Measurements from ENCODE around the gene EP400.

Gene EP400

GRCh38 chr12:132125736-132126135, 176.0 kb downstream of the EP400 start (continued):
- TF ChIP-seq, protein P1, sequence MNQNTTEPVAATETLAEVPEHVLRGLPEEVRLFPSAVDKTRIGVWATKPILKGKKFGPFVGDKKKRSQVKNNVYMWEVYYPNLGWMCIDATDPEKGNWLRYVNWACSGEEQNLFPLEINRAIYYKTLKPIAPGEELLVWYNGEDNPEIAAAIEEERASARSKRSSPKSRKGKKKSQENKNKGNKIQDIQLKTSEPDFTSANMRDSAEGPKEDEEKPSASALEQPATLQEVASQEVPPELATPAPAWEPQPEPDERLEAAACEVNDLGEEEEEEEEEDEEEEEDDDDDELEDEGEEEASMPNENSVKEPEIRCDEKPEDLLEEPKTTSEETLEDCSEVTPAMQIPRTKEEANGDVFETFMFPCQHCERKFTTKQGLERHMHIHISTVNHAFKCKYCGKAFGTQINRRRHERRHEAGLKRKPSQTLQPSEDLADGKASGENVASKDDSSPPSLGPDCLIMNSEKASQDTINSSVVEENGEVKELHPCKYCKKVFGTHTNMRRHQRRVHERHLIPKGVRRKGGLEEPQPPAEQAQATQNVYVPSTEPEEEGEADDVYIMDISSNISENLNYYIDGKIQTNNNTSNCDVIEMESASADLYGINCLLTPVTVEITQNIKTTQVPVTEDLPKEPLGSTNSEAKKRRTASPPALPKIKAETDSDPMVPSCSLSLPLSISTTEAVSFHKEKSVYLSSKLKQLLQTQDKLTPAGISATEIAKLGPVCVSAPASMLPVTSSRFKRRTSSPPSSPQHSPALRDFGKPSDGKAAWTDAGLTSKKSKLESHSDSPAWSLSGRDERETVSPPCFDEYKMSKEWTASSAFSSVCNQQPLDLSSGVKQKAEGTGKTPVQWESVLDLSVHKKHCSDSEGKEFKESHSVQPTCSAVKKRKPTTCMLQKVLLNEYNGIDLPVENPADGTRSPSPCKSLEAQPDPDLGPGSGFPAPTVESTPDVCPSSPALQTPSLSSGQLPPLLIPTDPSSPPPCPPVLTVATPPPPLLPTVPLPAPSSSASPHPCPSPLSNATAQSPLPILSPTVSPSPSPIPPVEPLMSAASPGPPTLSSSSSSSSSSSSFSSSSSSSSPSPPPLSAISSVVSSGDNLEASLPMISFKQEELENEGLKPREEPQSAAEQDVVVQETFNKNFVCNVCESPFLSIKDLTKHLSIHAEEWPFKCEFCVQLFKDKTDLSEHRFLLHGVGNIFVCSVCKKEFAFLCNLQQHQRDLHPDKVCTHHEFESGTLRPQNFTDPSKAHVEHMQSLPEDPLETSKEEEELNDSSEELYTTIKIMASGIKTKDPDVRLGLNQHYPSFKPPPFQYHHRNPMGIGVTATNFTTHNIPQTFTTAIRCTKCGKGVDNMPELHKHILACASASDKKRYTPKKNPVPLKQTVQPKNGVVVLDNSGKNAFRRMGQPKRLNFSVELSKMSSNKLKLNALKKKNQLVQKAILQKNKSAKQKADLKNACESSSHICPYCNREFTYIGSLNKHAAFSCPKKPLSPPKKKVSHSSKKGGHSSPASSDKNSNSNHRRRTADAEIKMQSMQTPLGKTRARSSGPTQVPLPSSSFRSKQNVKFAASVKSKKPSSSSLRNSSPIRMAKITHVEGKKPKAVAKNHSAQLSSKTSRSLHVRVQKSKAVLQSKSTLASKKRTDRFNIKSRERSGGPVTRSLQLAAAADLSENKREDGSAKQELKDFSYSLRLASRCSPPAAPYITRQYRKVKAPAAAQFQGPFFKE (tag by site-specific recombination; IDR thresholded peaks at IDR 0.05; ENCODE audit: borderline replicate concordance), result no peak
- no peak for TF ChIP-seq ZNF354C (tag by site-specific recombination; IDR thresholded peaks at IDR 0.05; ENCODE audit: borderline replicate concordance, low read depth)
- no peak for TF ChIP-seq YY2 (tag by site-specific recombination; IDR thresholded peaks at IDR 0.05)
- TF ChIP-seq ZNF513 (tag by site-specific recombination; IDR thresholded peaks at IDR 0.05), result no peak
- no peak for TF ChIP-seq ZNF521 (tag by site-specific recombination; IDR thresholded peaks at IDR 0.05)
- TF ChIP-seq ZNF121 (tag by site-specific recombination; IDR thresholded peaks at IDR 0.05), result no peak
- TF ChIP-seq ZBTB7A (tag by site-specific recombination; IDR thresholded peaks at IDR 0.05; ENCODE audit: low read depth), result no peak
- no peak for TF ChIP-seq ZSCAN23 (tag by site-specific recombination; IDR thresholded peaks at IDR 0.05)

- H3K4me3 ChIP-seq (ENCODE audit: low read depth, low read length), result no peak overlapping the region
- ChIA-PET CTCF (interaction anchor here (1.0 kb wide), 1 partner anchor 9 kb away, joined by 3 read pairs; no protein-coding TSS in a partner anchor), POLR2A (no interaction called here)
- no peaks in the 10 kb centered on the region for H3K9me3 ChIP-seq (ENCODE audit: control insufficient read depth, insufficient read depth, low read depth, low read length)
- H3K27ac ChIP-seq (ENCODE audit: extremely low read depth, low read depth, low read length), result no peak overlapping the region
- no peaks in the 10 kb centered on the region for H3K4me1 ChIP-seq (ENCODE audit: control insufficient read depth, insufficient read depth, low read length)
- peaks cover 24 to 71% of the 10 kb centered on the region in 2 experiments for H3K36me3 ChIP-seq (ENCODE audit: control insufficient read depth in 2 of 2, insufficient read depth in 1 of 2, low read length in 2 of 2)
- TF ChIP-seq, protein P2, sequence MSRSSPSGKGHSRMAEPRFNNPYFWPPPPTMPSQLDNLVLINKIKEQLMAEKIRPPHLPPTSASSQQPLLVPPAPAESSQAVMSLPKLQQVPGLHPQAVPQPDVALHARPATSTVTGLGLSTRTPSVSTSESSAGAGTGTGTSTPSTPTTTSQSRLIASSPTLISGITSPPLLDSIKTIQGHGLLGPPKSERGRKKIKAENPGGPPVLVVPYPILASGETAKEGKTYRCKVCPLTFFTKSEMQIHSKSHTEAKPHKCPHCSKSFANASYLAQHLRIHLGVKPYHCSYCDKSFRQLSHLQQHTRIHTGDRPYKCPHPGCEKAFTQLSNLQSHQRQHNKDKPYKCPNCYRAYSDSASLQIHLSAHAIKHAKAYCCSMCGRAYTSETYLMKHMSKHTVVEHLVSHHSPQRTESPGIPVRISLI (tag by site-specific recombination; IDR thresholded peaks at IDR 0.05), result no peak
- TF ChIP-seq ZNF664 (tag by site-specific recombination; IDR thresholded peaks at IDR 0.05), result no peak
- TF ChIP-seq, protein P3, sequence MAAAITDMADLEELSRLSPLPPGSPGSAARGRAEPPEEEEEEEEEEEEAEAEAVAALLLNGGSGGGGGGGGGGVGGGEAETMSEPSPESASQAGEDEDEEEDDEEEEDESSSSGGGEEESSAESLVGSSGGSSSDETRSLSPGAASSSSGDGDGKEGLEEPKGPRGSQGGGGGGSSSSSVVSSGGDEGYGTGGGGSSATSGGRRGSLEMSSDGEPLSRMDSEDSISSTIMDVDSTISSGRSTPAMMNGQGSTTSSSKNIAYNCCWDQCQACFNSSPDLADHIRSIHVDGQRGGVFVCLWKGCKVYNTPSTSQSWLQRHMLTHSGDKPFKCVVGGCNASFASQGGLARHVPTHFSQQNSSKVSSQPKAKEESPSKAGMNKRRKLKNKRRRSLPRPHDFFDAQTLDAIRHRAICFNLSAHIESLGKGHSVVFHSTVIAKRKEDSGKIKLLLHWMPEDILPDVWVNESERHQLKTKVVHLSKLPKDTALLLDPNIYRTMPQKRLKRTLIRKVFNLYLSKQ (tag by site-specific recombination; IDR thresholded peaks at IDR 0.05; ENCODE audit: borderline replicate concordance), result no peak
- TF ChIP-seq ZNF670 (tag by site-specific recombination; IDR thresholded peaks at IDR 0.05; ENCODE audit: low read depth), result no peak
- TF ChIP-seq INSM2 (tag by site-specific recombination; IDR thresholded peaks at IDR 0.05), result no peak
- no peak for TF ChIP-seq ZNF214 (tag by site-specific recombination; IDR thresholded peaks at IDR 0.05; ENCODE audit: borderline replicate concordance)
- no peak for TF ChIP-seq ZNF510 (tag by site-specific recombination; IDR thresholded peaks at IDR 0.05; ENCODE audit: insufficient replicate concordance)
- TF ChIP-seq ZNF311 (tag by site-specific recombination; IDR thresholded peaks at IDR 0.05; ENCODE audit: borderline replicate concordance), result no peak
- no peak for TF ChIP-seq ZNF354C (tag by site-specific recombination; IDR thresholded peaks at IDR 0.05; ENCODE audit: borderline replicate concordance, low read depth)
- TF ChIP-seq ZNF157 (tag by site-specific recombination; IDR thresholded peaks at IDR 0.05), result no peak
- no peak for TF ChIP-seq ZFP69B (tag by site-specific recombination; IDR thresholded peaks at IDR 0.05)
- TF ChIP-seq, protein P4, sequence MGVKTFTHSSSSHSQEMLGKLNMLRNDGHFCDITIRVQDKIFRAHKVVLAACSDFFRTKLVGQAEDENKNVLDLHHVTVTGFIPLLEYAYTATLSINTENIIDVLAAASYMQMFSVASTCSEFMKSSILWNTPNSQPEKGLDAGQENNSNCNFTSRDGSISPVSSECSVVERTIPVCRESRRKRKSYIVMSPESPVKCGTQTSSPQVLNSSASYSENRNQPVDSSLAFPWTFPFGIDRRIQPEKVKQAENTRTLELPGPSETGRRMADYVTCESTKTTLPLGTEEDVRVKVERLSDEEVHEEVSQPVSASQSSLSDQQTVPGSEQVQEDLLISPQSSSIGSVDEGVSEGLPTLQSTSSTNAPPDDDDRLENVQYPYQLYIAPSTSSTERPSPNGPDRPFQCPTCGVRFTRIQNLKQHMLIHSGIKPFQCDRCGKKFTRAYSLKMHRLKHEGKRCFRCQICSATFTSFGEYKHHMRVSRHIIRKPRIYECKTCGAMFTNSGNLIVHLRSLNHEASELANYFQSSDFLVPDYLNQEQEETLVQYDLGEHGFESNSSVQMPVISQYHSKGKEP (tag by site-specific recombination; IDR thresholded peaks at IDR 0.05), result no peak
- no peak for TF ChIP-seq ZXDB (tag by site-specific recombination; IDR thresholded peaks at IDR 0.05)
- no peak for TF ChIP-seq ZBTB20 (tag by site-specific recombination; IDR thresholded peaks at IDR 0.05)
- no peak for TF ChIP-seq KLF1 (tag by site-specific recombination; IDR thresholded peaks at IDR 0.05)
- TF ChIP-seq ZNF416 (tag by site-specific recombination; IDR thresholded peaks at IDR 0.05), result no peak
- no peak for TF ChIP-seq ZNF174 (tag by site-specific recombination; IDR thresholded peaks at IDR 0.05)
These were observed 177.3 kb downstream of the EP400 start for GRCh38 chr12:132127041-132127440.
